ENCODE measurements around the gene UFSP1.

- TF ChIP-seq CTCF (IDR thresholded peaks at IDR 0.05) = no peak
- no peak for TF ChIP-seq POLR2AphosphoS5 (IDR thresholded peaks at IDR 0.05; ENCODE audit: insufficient read depth in 1 of 2, low read depth in 1 of 2)
Observed at GRCh38 chr7:100887516-100888290, 1.8 kb downstream of the UFSP1 start.

Measured in vagina (tissue), 2 donors.